Measurements from ENCODE around the gene LRCH1.

Gene LRCH1

GRCh38 chr13:46595136-46595884, 42.3 kb downstream of the LRCH1 start:
- DNase-seq = no peak

GRCh38 chr13:46595885-46596275, 42.9 kb downstream of the LRCH1 start:
- no peak for DNase-seq

- DNase-seq = no peak
Observed at GRCh38 chr13:46596466-46596865, 43.5 kb downstream of the LRCH1 start.

- DNase-seq = no peak
Observed at GRCh38 chr13:46598140-46598819, 45.3 kb downstream of the LRCH1 start.

GRCh38 chr13:46598820-46599180, 45.8 kb downstream of the LRCH1 start:
- DNase-seq = no peak

GRCh38 chr13:46600943-46601311, 48.0 kb downstream of the LRCH1 start:
- DNase-seq = no peak

GRCh38 chr13:46602531-46602930, 49.6 kb downstream of the LRCH1 start:
- no peak for DNase-seq

- DNase-seq = no peak
Observed at GRCh38 chr13:46603165-46603603, 50.2 kb downstream of the LRCH1 start.

- DNase-seq = no peak
Observed at GRCh38 chr13:46604226-46604990, 51.4 kb downstream of the LRCH1 start.

GRCh38 chr13:46605076-46605824, 52.3 kb downstream of the LRCH1 start:
- no peak for DNase-seq

- DNase-seq = no peak
Observed at GRCh38 chr13:46605825-46606554, 53.0 kb downstream of the LRCH1 start.

- no peak for DNase-seq
Observed at GRCh38 chr13:46606970-46607369, 54.0 kb downstream of the LRCH1 start.

GRCh38 chr13:46607768-46608564, 55.0 kb downstream of the LRCH1 start:
- no peak for DNase-seq

- no peak for DNase-seq
Observed at GRCh38 chr13:46609052-46609451, 56.1 kb downstream of the LRCH1 start.

GRCh38 chr13:46609726-46610125, 56.8 kb downstream of the LRCH1 start:
- no peak for DNase-seq

- DNase-seq = no peak
Observed at GRCh38 chr13:46612267-46612666, 59.3 kb downstream of the LRCH1 start.

- DNase-seq = no peak
Observed at GRCh38 chr13:46613409-46614049, 60.6 kb downstream of the LRCH1 start.

GRCh38 chr13:46614582-46614981, 61.6 kb downstream of the LRCH1 start:
- no peak for DNase-seq

GRCh38 chr13:46615888-46616531, 63.0 kb downstream of the LRCH1 start:
- no peak for DNase-seq

- DNase-seq = no peak
Observed at GRCh38 chr13:46617229-46617721, 64.3 kb downstream of the LRCH1 start.
